ENCODE measurements around the gene FGF19. TPM values are rescaled to one million over a fixed set of nuclear protein-coding genes. Genes with fewer than 3 reads are reported as not detected.
A peak's percentile ranks its signal among the peaks of the same experiment; 100 is the strongest.

The FGF19 gene
- total RNA-seq, 1 donor from 2014 or later, result not detected

- intact Hi-C loops (cut with DNase I), result loop anchor here (10.0 kb wide), 1 partner anchor 234 kb away; no protein-coding TSS in a partner anchor
- DNase-seq (ENCODE audit: low spot score), result peak; percentile 60
These were observed 23.1 kb downstream of the FGF19 start for GRCh38 chr11:69680688-69681087.

GRCh38 chr11:69677749-69678148, 26.1 kb downstream of the FGF19 start:
- DNase-seq (ENCODE audit: low spot score), result no peak
- intact Hi-C loops (cut with DNase I), result loop anchor here (10.0 kb wide), 1 partner anchor 773 kb away; the partner anchor contains the start of genes IGHMBP2 and MRPL21

GRCh38 chr11:69674886-69675714, 28.7 kb downstream of the FGF19 start, which contains the start of gene LTO1:
Gene LTO1 (minus strand): TSS chr11:69675353. CDS start chr11:69675239, 114 bp downstream.
- DNase-seq (ENCODE audit: low spot score), result peak; percentile 97
- intact Hi-C loops (cut with DNase I), result loop anchor here (10.0 kb wide), 1 partner anchor 770 kb away; the partner anchor contains the start of genes IGHMBP2 and MRPL21

- no peak for DNase-seq (ENCODE audit: low spot score)
- intact Hi-C loops (cut with DNase I), result loop anchor here (10.0 kb wide), 1 partner anchor 770 kb away; the partner anchor contains the start of genes IGHMBP2 and MRPL21
These were observed 29.4 kb downstream of the FGF19 start for GRCh38 chr11:69674267-69674885.

GRCh38 chr11:69671734-69672465, 31.9 kb downstream of the FGF19 start:
- DNase-seq (ENCODE audit: low spot score), result peak; percentile 71
- intact Hi-C loops (cut with DNase I), result loop anchor here (2.0 to 10.0 kb wide), 2 partner anchors 571 to 767 kb away; partner anchors contain the start of genes IGHMBP2 and MRPL21

- peak; percentile 91 for DNase-seq (ENCODE audit: low spot score)
- intact Hi-C loops (cut with DNase I), result loop anchor here (2.0 to 10.0 kb wide), 2 partner anchors 570 to 766 kb away; partner anchors contain the start of genes IGHMBP2 and MRPL21
These were observed 33.5 kb downstream of the FGF19 start for GRCh38 chr11:69670158-69670845.

GRCh38 chr11:69669486-69669885, 34.3 kb downstream of the FGF19 start:
- DNase-seq (ENCODE audit: low spot score), result peak; percentile 47
- intact Hi-C loops (cut with DNase I), result no loop called here

GRCh38 chr11:69667619-69668604, 35.9 kb downstream of the FGF19 start:
- intact Hi-C loops (cut with DNase I), result no loop called here
- DNase-seq (ENCODE audit: low spot score), result peak; percentile 39

- intact Hi-C loops (cut with DNase I), result no loop called here
- peak; percentile 58 for DNase-seq (ENCODE audit: low spot score)
These were observed 36.9 kb downstream of the FGF19 start for GRCh38 chr11:69666752-69667536.

- no peak for DNase-seq (ENCODE audit: low spot score)
- intact Hi-C loops (cut with DNase I), result no loop called here
These were observed 37.6 kb downstream of the FGF19 start for GRCh38 chr11:69666261-69666660.

- intact Hi-C loops (cut with DNase I), result no loop called here
- no peak for DNase-seq (ENCODE audit: low spot score)
These were observed 38.2 kb downstream of the FGF19 start for GRCh38 chr11:69665669-69666068.

- peak; percentile 68 for DNase-seq (ENCODE audit: low spot score)
- intact Hi-C loops (cut with DNase I), result no loop called here
These were observed 38.9 kb downstream of the FGF19 start for GRCh38 chr11:69664901-69665300.

- DNase-seq (ENCODE audit: low spot score), result peak; percentile 67
- intact Hi-C loops (cut with DNase I), result no loop called here
These were observed 39.6 kb downstream of the FGF19 start for GRCh38 chr11:69664103-69664775.

GRCh38 chr11:69663326-69663725, 40.5 kb downstream of the FGF19 start:
- intact Hi-C loops (cut with DNase I), result no loop called here
- peak; percentile 68 for DNase-seq (ENCODE audit: low spot score)

GRCh38 chr11:69662806-69663205, 41.0 kb downstream of the FGF19 start:
- intact Hi-C loops (cut with DNase I), result no loop called here
- peak; percentile 56 for DNase-seq (ENCODE audit: low spot score)

GRCh38 chr11:69662021-69662698, 41.7 kb downstream of the FGF19 start:
- intact Hi-C loops (cut with DNase I), result no loop called here
- peak; percentile 19 for DNase-seq (ENCODE audit: low spot score)
